Neural cell (in vitro differentiated cells): Measurements from ENCODE around the gene GALNT14.

ENCODE experiments used
- EZH2 ChIP-seq: fragments of 200-600, 300-800 bp; shearing (Covaris generic), sonication (generic); IDR thresholded peaks from 2 replicates; pipeline ENCODE4 v1.6.1; 2014; ENCODE audit warnings: antibody characterized with exemption, low read length, borderline replicate concordance, mild to moderate bottlenecking; ENCODE audit not compliant: insufficient read depth, poor library complexity, severe bottlenecking
- TF ChIP-seq, protein P1 (sequence below): fragments of 450-650 bp; IDR thresholded peaks from 2 replicates; pipeline ENCODE4 v1.5.1; 2014; ENCODE audit warnings: antibody characterized with exemption, mild to moderate bottlenecking, moderate library complexity; ENCODE audit not compliant: poor library complexity, severe bottlenecking

DNA sequence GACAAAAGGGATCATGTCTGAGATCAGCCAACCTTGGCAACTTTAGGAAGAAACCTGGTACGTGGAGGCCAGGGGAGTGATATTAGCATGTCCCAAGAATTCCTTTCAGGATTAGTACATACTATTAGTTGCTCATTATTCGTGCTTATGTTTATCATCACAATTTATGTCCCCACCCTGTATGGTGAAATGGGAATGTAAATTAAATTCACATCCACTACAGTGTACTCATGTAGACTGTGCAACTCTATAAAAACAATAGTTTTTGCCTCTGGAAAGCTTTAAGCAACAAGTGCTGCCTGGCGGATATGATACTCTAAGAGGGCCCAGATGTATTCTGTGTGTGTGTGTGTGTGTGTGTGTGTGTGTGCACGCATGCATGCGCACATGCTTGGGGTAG lies 110.7 kb downstream of the GALNT14 start:
- TF ChIP-seq, protein P1, sequence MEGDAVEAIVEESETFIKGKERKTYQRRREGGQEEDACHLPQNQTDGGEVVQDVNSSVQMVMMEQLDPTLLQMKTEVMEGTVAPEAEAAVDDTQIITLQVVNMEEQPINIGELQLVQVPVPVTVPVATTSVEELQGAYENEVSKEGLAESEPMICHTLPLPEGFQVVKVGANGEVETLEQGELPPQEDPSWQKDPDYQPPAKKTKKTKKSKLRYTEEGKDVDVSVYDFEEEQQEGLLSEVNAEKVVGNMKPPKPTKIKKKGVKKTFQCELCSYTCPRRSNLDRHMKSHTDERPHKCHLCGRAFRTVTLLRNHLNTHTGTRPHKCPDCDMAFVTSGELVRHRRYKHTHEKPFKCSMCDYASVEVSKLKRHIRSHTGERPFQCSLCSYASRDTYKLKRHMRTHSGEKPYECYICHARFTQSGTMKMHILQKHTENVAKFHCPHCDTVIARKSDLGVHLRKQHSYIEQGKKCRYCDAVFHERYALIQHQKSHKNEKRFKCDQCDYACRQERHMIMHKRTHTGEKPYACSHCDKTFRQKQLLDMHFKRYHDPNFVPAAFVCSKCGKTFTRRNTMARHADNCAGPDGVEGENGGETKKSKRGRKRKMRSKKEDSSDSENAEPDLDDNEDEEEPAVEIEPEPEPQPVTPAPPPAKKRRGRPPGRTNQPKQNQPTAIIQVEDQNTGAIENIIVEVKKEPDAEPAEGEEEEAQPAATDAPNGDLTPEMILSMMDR = no peak
- no peak for TF ChIP-seq EZH2
